ENCODE data around the gene SMAP1.
"Not testable (repeated sequence)": the region's sequence is repeated elsewhere in the genome, so short reads cannot be mapped to it uniquely, and the experiment has no call there.

DNA sequence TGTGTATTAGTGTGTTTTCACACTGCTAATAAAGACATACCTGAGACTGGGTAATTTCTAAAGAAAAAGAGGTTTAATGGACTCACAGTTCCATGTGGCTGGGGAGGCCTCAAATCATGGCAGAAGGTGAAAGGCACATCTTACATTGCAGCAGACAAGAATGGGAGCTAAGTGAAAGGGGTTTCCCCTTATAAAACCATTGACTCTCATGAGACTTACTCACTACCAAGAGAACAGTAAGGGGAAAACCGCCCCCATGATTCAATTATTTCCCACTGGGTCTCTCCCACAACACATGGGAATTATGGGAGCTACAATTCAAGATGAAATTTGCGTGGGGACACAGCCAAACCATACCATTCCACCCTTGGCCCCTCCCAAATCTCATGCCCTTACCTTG is 73.1 kb downstream of the SMAP1 start:
- TF ChIP-seq, protein P1, sequence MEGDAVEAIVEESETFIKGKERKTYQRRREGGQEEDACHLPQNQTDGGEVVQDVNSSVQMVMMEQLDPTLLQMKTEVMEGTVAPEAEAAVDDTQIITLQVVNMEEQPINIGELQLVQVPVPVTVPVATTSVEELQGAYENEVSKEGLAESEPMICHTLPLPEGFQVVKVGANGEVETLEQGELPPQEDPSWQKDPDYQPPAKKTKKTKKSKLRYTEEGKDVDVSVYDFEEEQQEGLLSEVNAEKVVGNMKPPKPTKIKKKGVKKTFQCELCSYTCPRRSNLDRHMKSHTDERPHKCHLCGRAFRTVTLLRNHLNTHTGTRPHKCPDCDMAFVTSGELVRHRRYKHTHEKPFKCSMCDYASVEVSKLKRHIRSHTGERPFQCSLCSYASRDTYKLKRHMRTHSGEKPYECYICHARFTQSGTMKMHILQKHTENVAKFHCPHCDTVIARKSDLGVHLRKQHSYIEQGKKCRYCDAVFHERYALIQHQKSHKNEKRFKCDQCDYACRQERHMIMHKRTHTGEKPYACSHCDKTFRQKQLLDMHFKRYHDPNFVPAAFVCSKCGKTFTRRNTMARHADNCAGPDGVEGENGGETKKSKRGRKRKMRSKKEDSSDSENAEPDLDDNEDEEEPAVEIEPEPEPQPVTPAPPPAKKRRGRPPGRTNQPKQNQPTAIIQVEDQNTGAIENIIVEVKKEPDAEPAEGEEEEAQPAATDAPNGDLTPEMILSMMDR (IDR thresholded peaks at IDR 0.05): not testable (repeated sequence)
- TF ChIP-seq POLR2A (IDR thresholded peaks at IDR 0.05): not testable (repeated sequence)

All from thyroid gland (tissue), 4 donors.